Measurements from ENCODE around the gene SORCS3.

DNA sequence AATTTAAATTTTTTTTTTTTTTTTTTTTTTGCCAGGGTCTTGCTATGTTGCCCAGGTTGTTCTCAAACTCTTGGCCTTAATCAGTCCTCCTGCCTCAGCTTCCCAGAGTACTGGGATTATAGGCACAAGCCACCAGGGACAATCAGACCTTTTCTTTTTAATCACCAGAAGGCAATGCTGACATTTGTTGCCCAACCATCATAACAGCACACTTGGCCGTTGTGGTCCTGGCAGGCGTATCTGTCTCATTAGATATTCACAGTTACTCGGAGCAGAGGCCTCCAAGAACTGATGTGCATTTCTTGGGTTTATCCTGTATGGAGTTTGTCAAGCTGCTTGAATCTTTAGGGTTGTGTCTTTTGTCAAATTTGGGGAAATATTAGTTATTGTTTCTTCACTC is 100.0 kb downstream of the SORCS3 start:
- TF ChIP-seq CTCF (IDR thresholded peaks at IDR 0.05): no peak
- no peak for TF ChIP-seq POLR2A (IDR thresholded peaks at IDR 0.05)
